Measurements from ENCODE around the gene KIAA1586.

DNA sequence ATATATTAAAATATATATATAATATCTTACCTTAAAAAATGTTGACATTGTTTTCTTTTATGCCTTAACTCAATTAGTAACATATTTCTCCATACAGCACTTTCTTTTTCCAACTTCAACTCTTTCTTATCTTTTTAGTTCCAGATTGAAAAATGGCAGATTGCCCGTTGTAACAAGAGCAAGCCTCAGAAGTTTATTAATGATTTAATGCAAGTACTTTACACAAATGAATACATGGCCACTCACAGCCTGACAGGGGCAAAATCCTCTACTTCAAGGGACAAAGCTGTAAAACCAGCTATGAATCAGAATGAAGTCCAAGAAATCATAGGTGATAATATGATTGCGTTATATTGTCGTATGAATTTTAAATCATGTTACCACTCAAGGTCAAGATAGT, 29.4 kb upstream of the KIAA1586 start:
- TF ChIP-seq, protein P1, sequence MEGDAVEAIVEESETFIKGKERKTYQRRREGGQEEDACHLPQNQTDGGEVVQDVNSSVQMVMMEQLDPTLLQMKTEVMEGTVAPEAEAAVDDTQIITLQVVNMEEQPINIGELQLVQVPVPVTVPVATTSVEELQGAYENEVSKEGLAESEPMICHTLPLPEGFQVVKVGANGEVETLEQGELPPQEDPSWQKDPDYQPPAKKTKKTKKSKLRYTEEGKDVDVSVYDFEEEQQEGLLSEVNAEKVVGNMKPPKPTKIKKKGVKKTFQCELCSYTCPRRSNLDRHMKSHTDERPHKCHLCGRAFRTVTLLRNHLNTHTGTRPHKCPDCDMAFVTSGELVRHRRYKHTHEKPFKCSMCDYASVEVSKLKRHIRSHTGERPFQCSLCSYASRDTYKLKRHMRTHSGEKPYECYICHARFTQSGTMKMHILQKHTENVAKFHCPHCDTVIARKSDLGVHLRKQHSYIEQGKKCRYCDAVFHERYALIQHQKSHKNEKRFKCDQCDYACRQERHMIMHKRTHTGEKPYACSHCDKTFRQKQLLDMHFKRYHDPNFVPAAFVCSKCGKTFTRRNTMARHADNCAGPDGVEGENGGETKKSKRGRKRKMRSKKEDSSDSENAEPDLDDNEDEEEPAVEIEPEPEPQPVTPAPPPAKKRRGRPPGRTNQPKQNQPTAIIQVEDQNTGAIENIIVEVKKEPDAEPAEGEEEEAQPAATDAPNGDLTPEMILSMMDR (optimal IDR thresholded peaks at IDR 0.05 in 1 of 3, IDR thresholded peaks at IDR 0.05 in 1 of 3, conservative IDR thresholded peaks at IDR 0.05 in 1 of 3; ENCODE audit: extremely low read depth in 1 of 3, insufficient read depth in 2 of 3, low read length in 3 of 3) = no peak
- no peak for TF ChIP-seq EZH2 (IDR thresholded peaks at IDR 0.05; ENCODE audit: low read length)
